ENCODE data around the gene IL15RA. TPM values are rescaled to one million over a fixed set of nuclear protein-coding genes. Genes with fewer than 3 reads are reported as not detected.

The IL15RA gene, protein sequence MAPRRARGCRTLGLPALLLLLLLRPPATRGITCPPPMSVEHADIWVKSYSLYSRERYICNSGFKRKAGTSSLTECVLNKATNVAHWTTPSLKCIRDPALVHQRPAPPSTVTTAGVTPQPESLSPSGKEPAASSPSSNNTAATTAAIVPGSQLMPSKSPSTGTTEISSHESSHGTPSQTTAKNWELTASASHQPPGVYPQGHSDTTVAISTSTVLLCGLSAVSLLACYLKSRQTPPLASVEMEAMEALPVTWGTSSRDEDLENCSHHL
- 3.0 TPM for total RNA-seq

DNA sequence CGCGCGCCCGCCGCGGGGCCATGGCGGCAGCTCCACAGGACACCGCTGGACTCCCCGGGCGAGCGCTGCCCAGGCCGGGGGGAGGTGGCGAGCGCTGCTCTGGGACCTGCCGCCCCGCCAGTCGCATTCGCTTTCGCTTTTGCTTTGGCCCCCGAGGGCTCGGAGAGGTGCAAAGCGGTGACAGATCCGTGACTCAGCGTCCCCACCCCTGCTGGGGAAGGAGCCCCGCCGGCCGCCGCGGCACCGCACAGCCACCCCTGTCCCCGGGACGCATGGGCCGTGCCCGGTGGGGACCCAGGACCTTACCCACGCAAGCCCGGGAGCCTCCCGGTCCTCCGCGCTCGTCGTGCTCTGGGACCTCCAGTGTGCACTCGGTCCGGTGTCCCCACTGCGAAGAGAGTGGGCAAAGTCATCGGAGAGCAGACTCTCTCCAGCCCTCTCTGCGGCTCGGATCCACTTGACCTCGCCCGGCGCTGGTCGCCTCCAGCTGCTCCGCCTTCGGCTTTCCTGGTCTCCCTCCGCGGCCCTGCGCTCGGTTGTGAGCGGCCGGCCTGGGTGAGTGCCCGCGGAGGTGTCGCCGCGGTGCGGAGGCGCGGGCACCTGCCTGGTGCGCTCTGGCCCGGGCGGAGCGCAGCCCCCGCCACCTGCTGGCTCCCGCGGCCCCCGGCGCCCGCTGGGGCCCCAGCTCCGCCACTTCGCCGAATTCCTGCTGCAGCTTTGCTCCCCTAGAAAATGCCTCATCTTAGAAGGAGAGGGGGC is at the start of gene IL15RA:
IL15RA (minus strand) TSS at position 73 of the 759 bp plus-strand sequence; CDS start at position 22, 51 bp downstream.
- DNase-seq = peak; percentile 57

DNA sequence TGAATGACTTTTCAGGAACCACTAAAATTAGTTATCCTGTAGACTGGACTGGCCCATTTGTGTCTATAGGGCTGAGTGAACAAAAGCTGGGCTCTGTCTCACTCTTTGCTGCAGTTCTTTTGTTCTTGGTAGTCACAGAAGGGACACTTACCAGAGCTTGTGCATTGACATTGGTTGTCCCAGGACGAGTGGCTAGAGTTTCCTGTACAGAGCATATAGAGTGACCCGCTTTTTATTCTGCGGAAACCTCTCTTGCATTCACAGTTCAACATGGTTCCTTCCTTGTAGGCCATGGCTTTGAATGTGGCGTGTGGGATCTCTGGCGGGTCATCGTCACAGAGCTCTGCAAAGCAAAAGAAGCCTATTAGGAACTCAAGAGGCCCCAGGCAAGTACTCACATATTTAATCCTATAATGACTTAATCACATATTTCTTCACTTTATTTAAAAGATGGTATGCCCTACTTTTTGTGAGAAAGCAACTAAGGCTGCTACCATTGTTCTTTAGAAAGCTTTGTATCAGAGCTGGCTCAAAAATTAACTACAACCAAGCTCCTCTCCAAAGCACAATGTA is 48.4 kb upstream of the IL15RA start:
- DNase-seq = no peak

DNA sequence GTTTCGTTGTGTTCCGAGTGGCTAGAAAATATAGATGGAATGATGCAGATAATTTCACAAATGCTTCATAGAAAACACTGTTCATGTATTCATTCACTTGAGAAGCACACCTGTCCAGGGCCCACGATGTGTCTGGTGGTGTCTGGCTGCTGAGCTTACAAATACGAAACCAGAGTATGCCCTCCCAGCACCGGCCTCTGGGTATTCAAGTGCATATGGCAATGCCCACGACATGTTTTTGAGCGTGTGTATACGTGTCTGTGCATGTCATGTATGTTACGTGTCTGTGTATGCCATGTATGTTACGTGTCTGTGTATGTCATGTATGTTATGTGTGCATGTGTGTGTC is 47.0 kb upstream of the IL15RA start:
- no peak for DNase-seq

DNA sequence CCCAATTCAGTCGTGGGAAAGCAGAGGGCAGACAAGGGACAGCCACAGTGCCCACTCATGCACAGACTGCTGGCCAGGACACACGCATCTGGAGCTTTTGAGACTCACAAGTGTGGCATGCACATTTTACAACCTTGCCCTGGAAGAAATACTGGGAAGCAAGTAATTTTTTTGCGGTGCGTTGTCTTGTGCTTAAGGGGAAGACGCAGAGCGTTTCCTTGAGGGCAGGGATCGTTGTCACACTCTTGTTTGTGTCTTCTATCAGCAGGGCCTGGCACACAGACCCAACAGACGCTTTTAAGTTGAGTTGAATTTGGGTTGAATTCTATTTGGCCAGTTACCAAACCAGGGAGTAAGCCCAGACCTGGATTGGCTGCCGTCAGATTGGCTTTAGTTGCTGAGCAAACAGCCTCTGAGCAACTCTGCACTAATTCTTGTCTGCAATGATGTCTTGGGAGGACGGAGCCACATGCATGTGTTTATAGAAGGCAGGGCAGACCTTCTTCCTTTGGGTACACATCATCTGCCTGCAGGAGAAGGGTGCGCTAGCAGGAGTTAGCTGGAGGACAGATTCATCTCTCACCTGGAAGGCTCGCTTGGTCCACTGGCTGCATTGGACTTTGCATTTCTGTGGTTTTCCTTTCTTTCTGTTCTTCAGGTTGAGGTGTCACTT is 46.5 kb upstream of the IL15RA start:
- DNase-seq = no peak

DNA sequence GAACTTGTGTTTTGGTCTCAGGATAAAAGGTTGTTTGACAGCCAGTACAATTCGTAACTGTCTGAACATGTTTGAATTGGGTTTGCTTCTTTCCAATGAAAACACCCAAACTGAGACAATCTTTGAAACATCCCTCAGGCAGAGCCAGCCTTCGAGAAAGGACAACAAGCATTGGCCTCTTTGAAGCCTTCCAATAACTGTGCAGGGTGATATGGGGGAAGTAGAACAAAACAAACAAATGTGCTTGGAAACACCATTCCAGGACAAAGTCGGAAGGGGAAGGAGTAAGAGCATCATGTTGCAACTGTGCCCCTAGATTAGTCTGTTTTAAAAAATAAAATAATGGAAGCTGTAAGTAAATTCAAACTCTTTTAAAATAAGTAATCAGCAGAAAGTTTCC is 45.3 kb upstream of the IL15RA start:
- DNase-seq = peak; percentile 46

DNA sequence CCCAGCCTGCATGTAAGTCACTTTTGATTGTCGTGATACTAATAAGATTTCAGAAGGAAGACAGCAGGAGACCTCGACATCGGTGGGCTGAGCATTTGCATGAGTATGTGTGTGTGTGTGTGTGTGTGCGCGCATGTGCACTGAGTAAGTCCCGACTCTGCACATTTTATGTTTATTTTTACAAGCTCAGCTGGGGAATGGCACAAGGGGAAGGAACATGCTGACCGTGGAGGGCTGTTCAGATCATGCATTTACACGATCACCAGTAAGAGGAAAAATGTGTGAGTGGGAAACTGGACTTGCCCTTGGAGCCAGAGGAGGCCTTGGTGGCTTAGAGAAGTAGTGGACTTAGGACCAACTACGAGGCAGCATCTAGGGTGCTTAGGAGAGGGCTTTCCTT is 43.5 kb upstream of the IL15RA start:
- peak; percentile 11 for DNase-seq

DNA sequence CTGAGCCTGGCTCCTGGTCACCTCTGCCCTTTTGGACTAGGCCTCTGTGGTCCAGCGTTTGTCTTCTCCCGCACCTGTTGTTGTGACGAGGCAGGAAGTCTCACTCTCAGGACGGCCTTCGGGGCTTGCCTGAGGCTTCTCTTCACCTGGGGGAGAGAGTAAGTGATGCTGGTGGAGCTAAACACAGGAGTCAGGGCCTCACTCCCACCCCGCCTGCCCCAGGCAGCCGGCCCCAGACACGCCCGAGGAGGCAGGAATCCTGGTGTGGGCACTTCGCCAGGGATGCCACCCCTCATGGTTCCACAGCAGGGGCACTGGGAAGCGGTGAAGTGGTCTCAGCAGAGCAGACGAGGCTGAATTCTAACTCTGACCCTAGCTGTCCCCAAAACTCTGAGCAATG is 42.5 kb upstream of the IL15RA start:
- DNase-seq = no peak

DNA sequence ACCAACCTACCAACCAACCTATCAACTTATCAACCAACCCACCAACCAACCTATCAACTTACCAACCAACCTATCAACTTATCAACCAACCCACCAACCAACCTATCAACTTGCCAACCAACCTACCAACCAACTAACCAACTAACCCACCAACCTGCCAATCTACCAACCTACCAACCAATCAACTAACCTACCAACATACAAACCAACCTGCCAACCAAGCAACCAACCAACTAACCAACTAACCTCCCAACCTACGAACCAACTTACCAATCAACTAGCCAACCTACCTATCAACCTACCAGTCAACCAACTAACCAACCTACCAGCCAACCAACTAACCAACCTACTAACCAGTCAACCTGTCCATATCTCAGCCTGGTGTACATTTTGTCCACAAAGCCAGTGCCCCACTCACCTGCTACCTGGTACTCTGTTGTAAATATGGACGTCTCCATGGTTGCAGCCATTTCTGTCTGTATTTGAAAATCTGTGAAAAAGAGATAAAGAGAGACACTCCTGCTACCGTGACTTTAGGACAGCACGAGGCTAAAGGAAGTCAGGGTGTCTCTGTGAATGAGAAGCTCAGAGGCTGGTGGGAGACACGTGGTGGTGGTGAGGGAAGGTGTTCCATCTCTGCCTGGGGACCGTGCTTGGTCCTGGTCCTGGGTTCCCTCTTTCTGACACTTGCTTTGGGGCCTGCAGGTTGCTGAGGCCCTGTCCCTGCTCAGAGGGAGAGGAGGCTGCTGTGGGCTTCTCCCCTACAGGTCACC is 41.9 kb upstream of the IL15RA start:
- DNase-seq = no peak

DNA sequence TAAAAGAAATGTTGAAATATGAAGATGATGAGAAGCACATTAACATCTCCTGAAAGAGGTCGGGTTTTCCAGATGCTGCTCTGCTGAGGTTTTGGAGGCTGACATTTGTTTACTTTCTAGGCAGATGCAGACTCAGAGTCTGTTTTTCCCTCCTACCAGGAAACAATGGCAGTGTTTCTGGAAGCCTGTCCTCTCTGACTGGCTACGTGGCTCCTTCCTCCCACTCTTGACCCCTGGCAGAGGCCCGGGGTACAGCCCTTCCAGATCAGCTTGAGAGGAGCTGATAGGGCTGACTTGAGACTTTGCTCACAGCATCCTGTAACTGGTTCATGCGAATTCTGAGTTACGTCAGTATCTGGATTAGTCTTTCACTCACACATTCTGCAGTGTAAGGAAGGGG is 41.1 kb upstream of the IL15RA start:
- peak; percentile 28 for DNase-seq

DNA sequence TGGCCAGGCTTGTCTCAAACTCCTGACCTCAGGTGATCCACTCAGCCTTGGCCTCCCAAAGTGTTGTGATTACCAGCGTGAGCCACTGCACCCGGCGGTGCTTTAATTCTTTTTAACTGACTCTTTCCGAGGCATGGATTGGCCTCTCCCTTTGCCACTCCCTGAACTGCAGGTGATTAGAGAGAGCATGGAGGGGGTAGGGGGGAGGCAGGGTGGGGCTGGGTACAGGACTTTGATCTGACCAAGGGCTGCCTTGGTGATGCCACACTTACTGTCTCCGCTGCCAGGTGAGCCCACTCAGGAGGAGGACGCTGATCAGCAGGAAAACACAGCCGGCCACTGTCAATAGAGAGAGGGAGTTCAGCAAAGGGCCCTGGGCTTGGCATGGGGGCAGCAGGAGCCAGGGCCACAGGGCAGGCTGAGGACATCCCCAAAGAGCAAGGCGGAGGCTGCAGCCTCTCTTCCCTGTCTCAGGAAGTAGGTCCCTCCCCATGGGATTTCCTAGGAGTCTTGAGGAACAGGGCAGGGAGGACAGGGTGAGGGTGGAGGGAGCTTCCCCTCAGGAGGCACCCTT is 40.5 kb upstream of the IL15RA start:
- no peak for DNase-seq

DNA sequence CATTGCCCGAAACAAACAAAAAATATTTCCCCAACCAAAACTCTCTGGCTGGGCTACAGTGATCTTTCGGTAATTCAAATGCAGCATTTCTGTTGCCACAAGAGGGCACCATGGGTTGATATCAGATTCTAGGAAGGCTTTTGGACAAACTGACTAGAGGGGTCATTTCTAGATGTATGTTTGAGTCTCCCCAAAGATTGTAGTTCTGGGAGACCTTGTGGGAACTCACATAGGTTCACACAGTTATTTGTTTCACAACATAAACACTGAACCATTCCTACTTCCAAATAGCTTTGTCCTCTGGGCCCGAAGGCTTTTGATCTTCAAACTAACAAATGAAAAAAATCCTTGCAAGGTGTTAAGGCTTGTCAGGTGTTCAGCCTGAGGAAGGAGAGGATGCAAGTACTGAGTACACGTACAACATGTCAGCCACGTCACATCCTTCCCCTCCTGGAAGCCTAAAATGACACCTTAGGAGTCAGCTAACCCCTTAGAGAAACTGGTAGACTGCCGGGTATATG is 37.0 kb upstream of the IL15RA start:
- peak; percentile 61 for DNase-seq

DNA sequence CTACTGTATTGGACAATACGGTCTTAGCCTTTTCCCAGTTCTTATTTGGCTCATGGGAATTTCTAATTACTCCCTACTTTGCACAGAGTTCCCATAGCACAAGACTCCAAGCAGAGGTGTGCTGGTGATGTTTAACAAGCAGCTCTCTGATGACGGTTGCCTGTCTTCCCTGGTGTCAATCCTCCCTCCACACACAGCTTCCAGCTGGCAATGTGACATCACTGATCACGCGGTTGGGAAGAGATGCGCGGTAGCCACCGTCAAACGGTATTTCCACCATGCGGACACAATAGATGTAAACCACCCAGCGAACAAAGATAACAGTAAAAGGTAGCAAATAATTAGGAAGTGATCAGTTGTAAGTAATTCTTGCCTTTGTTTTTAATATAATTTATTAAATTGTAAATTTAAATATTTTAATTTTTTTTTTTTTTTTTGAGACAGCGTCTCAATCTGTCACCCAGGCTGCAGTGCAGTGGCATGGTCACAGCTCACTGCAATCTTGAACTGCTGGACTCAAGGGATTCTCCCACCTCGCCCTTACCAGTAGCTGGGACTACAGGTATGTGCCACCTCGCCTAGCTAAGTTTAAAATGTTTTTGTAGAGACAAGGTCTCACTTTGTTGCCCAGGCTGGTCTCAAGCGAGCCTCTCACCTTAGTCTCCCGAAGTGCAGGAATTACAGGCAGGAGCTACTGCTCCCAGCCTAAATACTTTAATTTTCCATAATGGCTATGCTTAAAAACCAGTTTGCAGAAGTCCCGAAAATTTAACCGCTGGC is 36.3 kb upstream of the IL15RA start:
- no peak for DNase-seq

DNA sequence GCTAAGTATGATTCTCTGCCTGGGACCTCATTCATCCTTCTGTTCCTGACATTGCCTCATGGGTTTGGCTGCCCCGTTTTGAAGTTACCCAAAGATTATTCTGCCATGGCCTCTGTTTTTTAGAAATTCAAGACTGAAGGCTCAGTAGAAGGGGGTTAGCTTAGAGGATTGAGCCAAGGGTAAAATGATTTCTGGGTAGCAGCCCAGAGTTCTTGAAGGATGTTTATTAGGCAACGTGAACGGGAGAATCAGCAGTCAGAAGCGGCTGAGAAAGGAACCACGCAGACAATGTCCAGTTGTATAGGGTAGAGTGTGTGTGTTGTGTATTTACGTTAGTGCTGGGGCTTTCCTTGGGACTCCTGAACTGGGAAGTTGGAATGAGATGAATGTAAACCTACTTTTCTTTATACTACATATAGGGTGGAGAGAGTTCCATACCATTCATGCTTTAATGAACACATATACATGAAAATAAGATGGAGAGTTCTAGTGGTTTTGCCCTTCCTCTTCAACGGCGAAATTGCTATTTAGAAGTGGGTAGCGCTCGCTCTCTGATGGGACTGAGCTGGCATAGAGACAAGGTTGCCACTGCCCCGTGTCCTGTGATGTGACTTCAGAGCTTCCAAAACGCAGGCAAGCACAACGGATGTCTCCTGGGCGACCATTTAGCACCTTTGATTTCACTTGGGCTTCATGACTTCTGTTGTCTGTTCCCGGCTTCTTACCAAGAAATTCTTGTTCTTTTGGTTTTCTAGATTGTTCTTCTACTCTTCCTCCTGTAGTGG is 35.0 kb upstream of the IL15RA start:
- no peak for DNase-seq

DNA sequence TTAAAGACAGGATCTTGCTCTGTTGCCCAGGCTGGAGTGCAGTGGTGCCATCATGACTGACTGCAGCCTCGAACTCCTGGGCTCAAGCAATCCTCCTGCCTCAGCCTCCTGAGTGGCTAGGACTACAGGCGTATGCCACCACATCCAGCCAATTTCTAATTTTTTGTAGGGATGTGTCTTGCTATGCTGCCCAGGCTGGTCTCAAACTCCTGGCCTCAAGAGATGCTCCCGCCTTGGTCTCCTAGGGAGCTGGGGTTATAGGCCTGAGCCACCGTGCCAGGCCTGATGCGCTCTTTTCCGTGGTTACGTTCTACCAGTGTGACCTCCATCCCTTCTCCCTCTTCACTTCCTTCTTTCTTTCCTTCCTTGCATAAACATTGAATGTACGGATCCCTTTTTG is 34.2 kb upstream of the IL15RA start:
- DNase-seq = no peak

DNA sequence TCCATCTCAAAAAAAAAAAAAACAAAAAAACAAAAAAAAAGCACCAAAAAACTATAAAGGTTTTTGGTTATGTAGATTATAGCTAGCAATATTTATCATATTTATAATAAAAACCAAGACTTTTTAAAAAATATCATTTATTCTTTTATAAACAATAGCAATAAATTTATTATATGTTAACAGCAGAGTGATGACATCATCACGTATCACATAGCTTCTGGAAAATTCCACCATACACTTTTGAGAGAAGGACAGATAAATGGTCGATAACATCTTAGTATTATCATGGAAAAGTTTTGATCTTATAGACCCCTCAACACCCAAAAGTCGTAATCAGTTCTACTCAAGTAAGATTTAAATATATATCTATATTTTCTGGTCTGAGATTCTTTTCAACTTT is 33.2 kb upstream of the IL15RA start:
- DNase-seq = no peak

DNA sequence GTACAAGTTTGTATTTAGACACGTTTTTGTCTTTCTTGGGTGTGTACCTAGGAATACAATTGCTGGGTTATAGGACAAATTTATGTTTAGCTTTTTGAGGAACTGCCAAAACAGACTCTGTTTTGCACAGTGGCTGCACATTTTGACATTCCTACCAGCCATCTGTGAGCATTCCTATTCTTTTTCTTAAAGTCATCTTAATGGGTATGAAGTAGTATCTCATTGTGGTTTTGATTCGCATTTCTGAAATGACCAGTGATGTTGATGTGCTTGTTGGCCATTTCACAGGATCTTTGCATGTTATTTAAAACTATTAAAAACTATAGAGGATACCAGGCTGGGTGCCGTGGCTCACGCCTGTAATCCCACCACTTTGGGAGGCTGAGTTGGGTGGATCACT is 32.6 kb upstream of the IL15RA start:
- DNase-seq = no peak

DNA sequence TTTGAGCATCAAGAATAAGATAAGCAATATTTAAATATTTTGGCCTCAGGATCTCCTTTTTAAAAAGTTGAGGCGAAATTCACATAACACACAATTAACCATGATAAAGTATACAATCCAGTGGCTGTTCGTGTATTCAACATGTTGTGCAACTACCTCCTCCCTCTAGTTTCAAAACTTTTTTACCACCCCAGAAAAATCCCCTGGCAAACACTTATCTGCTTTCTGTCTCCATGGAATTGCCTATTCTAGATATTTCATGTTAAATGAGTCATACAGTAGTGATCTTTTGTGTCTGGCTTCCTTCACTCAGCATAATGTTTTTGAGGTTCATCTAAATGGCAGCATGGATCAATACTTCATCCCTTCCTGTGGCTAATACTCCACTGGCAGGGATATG is 31.8 kb upstream of the IL15RA start:
- no peak for DNase-seq

DNA sequence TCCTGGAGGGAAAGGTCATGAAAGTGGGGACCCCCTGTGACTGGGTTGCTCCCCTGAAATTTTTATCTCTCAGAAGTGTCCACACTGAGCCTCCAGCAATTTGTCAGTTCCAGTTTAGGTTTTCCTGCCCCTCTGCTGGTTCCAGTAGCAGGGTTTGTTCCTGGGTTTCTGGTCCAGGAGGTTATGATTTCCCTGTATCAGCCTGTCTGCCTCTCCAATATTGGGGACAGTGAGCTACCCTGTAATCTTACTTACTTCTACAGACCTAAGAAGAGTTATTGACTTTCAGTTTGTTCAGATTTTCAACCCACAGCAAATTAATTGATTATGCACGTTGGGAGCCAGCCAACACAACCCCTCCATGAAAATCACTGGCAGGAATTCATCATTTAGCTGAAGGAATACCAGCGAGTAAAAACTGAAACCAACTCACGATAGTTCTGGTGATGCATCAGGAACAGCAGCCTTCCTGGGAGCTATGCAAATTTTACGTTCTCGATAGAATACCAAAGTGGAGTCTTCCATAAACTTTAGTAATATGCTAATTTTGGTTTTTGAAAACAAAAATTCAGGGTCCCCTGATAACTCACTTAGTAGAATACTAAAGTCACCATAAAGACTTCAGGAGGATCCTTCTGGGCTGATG is 31.3 kb upstream of the IL15RA start:
- DNase-seq = no peak

DNA sequence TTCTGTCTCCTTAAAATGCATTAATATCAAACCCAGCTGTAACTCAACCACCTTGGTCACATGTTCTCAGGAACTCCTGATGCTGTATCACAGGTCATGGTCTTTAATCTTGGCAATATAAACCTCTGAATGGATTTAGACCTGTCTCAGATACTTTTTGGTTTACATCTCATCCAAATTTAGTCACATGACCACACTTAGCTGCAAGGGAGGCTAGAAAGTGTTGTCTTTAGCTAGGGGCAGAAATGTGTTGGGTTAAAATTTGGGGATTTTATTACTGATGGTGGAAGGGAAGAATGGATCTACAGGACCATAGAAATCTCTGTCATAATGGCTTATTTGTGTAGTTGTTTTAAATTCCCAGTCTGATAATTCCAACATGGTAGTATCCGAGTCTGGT is 29.6 kb upstream of the IL15RA start:
- no peak for DNase-seq

DNA sequence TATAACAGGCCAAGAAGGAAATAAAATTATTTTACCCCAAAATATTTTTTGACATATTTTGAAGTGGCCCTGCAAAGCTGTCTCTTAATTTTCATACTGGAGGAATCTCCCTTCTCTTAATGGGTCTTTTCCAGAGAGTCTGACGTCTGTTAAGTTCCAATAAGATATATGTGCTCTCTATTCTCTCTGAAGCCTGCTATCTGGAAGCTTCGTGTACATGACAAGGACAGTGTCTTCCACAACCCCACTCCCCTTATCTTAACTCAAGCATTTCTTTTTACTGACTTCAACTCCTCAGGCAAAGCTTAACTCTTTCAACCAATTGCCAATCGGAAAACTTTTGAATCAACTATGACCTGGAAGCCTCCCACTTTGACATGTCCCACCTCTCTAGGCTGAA is 29.2 kb upstream of the IL15RA start:
- DNase-seq = no peak
